SKM-1 (cell line): Measurements from ENCODE around the gene PPARG.
A peak's percentile ranks its signal among the peaks of the same experiment; 100 is the strongest.

ENCODE experiments used
- DNase-seq: peaks from one replicate; lab custom pipeline; 2025; ENCODE audit not compliant: unreplicated experiment; lab: John Stamatoyannopoulos, UW

The PPARG gene

DNA sequence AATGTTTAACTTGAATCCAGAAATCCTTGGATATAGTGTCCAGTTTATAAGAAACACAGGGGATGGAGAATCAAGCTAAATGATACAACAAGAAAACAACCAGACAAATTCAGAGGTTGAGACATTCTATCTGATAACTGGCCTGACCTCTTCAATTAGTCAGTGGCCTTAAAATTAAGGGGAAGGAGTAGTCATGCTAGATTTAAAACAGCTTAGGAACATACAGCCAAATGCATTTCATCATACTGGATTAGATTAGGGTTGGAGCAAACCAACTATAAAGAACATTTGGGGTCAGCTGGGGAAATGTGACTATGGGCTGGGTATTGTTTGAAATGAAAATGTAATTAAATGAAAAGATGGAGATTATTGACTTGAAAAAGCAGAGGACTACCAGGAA is 53.3 kb downstream of the PPARG start:
- DNase-seq, result no peak

DNA sequence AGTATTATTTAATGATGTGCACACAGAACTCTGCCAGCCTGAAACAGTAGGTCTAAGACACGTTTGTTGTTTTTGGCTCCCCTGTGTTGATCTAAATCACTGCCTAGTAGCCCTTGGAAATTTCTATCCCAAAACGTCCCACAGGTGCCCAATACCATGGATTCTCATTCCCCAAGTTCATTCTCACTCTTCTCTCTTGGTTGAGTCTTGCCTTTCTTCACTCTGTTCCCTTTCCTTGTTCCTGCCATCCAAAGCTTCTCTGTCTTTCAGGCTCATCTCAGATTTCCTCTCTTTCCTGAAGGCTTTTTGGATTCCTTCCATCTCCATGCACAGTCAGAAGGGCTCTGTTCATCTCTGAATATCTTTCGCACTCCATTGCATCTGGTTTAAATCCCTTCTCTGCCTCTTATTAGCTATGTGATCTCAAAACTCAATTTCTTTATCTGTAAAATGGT is 54.2 kb downstream of the PPARG start:
- DNase-seq, result no peak

DNA sequence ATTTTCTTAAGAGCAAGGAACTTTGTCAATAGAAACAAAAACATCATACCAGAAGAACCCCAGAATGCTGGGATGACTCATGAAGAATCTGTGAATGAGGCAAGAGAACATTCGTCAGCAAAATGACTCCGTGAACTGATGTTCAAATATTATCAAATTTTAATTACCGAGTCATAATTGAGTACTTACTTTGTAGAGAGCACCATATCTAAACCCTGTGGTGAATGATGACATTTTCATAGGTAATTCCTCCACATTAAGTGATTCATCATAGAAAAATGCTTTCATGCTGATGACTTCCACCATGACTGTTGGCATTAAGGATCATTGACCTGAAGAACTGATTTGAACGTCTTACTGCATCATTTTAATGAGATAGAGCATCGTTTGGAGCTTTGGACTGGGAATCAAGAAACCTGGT is 56.3 kb downstream of the PPARG start:
- no peak for DNase-seq

DNA sequence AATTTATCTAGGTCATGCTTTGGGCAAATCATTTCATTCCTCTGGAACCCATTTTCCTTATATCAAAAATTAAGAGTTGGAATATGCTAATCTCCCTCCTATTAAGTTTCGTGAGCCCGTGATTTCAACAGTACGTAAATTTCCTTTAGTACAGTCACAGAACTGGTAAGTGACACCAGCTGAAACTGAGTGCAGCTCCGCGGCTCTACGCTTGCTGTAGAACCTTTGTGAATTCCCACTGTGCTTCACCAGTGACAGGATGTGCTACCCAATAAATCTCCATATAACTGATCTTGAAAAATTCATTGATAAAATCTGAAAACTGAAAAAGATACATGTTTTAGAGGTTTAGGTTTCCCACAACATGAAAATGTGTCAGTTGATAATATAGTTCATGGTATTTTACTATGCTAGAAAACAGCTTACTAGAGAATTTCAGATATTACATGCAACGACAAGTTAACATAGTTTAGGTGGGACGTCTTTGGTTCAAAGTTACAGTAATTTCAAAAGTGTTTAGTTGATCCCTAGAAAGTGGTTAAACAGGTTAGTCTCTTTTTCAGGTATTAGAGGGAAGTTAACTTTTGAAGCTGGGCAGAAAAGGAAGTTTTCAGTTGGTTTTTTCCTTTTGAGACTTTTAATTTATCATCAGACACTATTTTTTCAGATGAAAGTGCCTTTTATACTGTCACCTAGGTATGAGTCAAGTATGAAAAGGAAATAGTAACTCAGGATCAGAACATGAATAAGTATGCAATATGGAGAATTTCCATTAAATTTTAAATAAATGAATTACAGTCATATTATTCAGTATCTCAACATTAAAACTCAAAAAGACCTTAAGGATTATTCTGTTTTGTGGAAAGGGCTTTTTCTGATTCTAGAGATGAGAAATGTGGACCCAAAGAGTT is 57.0 kb downstream of the PPARG start:
- DNase-seq, result no peak

DNA sequence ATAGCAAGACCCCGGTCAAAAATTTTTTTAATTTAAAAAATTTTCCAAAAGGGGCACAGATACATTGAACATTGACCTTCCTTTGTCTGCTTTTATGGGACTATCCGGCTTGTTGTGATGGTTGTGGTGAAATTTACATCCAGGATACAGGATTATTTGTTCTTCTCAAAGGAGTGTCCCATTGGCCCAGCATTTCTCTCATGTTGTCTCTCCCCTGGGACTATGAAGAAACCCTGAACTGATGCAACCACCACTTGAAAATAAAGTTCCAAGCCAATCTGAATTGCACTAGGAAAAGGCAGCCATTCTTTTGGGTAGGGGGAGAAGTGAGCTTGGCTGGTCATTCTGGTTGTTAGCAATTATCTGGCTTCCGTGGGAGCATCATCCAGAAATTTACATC is 58.4 kb downstream of the PPARG start:
- no peak for DNase-seq

DNA sequence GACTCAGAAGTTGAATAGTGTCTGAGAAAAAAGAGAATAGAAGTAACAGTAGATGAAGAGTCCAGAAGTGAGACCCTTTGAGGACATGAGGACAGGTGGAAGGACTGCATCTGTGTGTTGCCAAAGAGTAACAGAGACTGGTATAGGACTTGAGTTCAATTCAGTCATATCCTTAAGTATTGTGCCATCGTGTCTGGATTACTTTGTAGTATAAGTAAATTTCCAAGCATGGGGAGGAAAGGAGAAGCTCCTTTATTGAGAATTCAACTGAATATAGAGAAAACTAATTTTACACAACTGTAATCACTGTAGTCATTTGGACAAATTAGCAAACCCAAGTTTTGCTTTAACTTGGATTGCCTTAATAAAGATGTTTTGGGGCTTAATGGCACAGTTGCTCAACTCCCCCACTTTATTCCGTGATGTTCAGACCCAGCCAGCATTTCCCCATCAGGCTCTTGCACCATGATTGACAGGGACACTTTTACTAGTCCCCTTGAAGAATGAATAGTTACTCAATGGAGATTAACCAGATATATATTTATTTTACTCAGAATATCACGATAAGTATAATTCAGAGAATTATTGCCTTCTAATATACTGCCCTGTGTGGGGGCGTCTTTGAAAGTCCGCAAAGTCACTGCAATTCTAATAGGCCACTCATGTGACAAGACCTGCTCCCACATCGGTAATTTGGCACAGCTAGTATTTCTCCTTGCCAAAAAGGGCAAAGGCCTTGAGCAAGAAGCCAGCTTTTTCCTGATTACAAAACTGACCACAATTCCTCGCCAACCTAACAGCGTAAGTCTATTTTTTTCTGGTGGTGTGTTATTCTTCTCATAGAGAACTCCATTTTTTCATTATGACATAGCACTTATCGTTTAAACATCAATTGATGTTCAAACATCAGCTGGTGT is 61.3 kb downstream of the PPARG start:
- peak; percentile 72 for DNase-seq

DNA sequence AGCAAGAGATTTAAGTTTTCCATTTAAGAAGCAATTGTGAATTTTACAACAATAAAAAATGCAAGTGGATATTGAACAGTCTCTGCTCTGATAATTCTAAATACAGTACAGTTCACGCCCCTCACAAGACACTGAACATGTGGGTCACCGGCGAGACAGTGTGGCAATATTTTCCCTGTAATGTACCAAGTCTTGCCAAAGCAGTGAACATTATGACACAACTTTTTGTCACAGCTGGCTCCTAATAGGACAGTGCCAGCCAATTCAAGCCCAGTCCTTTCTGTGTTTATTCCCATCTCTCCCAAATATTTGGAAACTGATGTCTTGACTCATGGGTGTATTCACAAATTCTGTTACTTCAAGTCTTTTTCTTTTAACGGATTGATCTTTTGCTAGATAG is 62.3 kb downstream of the PPARG start:
- peak; percentile 57 for DNase-seq

DNA sequence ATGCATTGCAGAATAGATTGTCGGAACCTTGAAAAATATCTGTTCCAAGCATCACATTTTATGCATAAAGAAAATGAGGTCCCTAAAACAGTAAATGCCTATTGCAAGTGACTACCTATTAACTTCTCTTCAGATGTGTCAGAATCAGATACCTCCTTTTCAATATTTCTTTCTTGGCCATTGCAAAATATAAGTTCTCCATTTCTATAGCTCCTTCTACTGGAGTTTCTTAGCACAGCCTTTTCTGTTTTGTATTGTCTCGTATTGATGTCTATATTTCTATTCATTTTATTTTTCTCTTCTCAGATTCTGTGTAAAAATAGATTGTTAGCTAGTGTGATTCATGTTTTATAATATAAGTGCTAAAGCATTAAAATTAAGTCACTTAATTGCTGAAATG is 63.4 kb downstream of the PPARG start:
- DNase-seq, result peak; percentile 37

DNA sequence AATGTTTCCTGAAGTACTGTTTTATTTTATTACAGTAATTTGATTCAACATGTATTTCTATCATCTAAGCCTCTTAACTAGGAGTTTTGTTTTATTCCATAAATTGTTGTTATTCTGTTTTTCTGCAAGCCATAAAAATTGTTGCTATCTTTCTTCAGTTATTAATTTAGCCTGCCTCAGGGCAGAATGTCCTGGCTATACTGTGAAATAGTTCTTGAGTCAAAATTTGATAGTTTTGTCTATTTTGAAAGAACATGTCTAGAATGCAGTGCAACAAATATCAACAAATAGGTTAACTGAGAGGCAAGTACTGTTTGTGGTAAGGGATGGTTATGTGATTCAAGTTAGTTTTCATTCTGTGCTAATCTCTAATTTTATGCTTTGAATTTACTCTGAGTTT is 63.9 kb downstream of the PPARG start:
- DNase-seq, result no peak

DNA sequence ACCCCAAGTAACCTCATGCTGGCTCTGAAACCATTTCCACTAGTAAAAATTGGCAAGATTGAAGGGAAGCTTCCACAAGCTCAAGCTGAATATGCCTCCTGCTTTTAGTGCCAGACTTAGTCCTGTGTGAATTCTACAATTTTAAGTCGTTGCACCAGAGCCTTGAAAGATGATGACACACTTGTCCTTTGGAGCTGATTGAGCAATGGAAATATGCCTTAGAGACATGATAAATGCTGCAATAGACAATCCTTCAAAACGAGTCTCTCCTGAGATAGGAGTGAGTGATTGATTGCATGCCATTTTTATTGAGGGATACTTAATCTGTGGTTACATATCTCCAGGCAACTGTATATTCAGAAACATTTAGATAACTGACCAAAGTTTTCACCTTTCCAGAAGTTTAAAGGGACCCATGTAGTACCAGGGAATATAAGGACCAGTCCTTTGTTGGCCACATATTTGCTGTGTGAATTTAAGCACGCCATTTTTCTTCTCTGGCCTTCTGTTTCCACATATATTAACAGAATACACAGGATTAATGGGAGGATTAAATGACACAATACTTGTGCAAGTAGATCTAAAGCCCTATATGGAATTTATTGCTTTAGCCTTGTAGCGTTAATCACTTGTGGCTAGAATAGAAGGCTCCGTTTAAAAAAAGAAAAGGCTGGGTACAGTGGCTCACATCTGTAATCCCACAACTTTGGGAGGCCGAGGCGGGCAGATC is 65.1 kb downstream of the PPARG start:
- DNase-seq, result peak; percentile 86

DNA sequence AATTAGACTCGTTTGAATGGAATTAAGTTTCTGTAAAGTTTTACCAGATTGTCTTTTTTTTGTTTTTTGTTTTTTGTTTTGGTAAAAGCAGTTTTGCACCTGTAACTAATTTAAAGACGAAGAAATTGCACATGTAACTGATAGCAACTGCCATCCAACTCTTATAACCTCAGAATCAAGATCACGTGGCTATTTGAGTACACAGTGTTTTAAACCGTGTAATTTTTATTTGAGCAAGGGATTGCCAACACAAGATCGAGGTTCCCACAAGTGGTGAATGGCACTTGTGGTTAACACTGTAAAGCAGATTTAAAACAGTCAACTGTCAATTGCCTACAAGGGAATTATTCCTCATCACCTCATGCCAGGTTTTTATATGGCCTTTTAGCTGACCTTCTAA is 67.3 kb downstream of the PPARG start:
- no peak for DNase-seq

DNA sequence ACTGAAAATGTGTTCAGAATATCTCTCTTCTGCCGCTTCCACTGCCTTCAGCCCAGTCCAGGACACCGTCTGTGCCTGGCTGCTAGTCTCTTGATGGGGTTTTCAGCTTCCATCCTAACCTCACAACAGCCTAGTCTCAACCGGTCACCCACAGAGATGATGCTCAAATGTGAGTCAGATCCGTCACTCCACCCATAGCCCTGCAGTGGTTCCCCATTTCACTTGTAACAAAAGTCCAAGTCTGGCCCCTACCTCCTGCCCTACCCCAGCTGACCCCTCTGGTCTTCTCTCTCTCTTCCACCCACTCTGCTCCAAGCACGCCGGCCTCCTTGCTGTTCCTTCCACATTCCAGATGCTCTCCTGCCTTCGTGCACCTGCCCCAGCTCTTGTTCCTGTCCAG is 68.1 kb downstream of the PPARG start:
- peak; percentile 18 for DNase-seq

DNA sequence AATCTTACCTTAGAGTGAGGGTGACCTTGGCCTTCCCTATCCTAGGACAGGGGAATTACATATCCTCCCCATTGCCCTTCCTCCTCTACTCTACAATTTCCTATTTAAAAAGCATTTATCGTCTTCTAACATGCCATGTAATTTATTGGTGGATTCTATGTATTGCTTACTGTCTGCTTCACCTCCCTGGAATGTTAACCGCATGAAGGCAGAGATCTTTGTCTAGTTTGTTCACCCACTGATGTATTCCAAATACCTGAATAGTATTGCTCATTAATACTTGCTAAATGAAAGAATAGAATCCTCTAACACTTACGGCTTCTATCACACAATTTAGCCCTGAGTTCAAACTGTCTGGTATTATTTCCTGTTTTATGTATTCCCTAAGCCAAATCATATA is 68.6 kb downstream of the PPARG start:
- DNase-seq, result no peak

DNA sequence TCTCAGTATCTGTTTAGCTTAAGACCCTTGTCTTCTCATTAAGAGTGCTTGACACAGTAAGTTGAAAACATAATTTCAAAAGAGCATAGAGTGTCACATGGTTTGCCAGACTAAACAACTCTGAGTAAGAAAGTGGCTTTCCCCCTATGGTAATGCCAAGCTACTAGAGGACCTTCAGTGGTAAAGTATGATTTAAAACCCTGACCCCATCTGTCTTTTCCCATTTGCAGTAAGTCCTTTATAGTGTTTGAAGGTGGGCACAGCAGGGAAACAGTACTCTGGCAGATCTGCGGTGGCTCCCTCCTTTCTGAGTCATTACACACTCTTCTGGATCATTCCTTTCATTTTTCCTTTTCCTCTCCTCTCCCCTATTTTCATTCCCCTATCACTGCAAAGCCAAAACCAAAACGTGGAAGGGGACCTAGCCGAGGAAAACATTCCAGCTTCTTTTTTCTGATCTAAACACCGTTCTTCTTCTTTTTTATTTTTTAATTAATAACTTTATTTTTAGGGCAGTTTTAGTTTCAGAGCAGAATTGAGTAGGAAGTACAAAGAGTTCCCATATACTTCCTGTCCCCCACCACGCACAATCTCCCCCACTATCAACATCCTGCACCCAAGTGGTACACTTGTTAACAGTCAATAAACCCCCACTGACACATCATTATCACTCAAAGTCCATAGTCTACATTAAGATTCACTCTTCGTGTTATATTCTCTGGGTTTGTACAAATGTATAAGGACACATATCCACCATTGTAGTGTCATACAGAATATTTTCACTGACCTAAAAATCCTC is 74.7 kb downstream of the PPARG start:
- DNase-seq, result no peak

DNA sequence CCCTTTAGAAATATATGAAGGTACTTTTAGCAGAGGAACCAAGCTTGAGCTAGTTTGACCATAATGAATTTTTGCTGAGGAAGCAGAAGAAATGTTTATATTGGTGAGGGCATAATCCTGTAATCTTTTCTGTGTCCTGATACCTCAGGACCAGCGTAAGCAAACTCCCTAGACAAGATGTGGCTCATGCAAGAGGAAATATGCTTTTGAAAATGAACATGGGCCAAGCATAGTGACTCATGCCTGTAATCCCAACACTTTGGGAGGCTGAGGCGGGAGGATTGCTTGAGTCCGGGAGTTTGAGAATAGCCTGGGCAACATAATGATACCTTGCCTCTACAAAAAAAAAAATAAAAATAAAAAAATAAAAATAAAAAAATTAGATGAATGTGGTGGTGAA is 78.5 kb downstream of the PPARG start:
- no peak for DNase-seq

DNA sequence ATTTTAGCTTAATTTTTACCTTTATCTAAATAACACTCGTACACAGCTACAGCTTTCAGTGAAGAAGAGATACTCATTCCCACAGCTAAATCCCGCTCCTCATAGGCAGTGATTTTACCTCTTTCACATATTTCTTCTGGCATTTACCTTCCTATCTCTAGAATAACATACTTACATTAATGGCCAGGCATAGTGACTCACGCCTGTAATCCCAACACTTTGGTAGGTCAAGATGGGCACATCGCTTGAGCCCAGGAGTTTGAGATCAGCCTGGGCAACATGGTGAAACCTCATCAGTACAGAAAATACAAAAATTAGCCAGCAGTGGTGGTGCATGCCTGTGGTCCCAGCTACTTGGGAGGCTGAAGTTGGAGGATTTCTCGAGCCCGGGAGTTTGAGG is 80.2 kb downstream of the PPARG start:
- DNase-seq, result no peak

DNA sequence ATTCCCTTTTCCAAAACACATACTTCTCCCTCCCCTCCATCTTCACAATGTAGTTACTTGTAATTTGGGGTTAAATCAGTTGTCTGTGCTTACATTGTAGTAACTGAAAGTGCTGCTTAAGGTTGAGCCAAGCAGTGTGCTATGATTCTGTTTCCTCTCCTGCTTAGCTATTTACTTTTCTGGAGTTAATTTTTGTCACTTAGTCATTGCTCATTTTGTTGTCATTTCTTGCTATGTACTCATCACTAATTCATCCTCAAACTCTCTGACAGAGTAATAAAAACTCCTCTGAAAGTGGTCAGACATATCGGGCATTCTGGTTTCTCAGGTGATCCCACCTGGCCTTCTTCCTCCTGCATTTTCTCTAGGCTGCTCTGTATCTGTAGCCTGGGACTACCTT is 80.7 kb downstream of the PPARG start:
- no peak for DNase-seq

DNA sequence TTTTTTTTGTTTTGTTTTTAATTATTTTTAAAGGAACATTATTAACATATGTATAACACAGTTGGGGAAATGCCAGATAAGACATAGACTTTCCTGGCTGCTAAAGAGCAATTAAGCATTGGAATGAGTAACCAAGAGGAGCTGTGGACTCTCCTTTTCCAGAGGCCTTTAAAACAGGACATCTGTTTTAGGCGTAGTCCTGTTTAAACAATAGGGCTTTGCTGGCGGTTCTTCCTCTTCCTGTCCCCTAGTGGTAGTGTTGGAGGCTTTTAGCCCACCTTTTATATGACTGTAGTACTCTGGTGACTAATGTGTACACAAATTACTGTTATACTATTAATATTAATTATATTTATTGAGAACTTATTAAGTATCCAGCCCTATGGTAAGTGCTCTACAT is 81.9 kb downstream of the PPARG start:
- DNase-seq, result no peak

DNA sequence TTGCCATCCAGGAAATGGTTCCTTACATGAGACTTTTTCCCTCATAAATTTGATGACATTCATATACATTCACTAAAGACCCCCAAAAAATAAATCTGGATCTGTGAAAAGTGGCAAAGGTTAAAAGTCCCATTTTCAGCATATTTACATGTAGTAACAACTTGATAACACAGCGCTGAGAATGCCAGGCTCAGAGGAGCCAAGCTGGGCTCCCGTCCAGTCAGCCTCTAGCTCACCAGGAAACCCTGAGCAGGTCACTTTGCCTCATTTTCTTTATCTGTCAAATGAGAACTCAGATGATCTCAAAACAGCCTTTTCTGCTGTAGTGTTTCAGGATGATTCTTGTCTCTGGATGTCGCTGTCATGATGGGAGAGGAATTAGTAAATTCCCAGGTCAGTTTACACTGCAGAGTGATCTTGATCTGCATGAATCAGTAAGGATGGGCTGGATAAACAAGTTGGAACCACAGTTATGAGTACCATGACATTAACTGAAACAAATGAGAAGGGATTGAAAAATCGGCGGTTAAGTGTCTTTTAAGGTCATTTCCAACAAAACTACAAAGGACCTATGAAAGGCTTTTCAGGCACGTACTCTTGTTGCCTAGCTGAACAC is 82.8 kb downstream of the PPARG start:
- no peak for DNase-seq

DNA sequence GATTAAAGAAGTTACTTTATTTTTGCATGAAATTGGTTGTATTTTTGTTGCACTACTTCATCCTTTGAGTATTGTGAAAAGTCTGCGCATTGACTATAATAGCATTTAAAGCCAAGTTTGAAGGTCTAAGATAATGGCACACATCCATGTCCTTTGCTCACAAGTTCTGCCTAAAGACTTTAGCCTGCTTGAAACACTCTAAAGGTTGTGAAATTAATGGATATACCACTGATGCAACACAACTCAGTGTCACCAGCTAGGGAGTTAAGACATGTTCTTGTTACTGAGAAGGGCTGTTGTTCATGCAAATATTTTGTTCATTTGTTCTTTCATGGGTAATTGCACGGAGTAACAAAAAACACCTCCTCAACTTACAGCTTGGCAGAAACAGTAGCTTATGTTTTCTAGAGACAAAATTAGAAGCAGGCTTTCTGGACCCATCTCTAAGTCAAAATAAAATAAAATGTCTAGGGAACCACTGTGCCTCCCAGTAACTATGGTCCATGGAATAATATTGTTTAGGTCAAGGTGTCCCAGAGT is 83.9 kb downstream of the PPARG start:
- DNase-seq, result no peak
